GM18511 (cell line): ENCODE results near the gene C11orf91.

Source experiments
- ATAC-seq: cut with Tn5 transposase; IDR thresholded peaks from one replicate; pipeline ENCODE4 v1.9.1; 2021; ENCODE audit warnings: mild to moderate bottlenecking, moderate library complexity; ENCODE audit not compliant: unreplicated experiment

The C11orf91 gene

GRCh38 chr11:33654594-33654993 is 46.0 kb downstream of the C11orf91 start:
- no peak for ATAC-seq

- no peak for ATAC-seq
Observed at GRCh38 chr11:33652930-33653329, 47.7 kb downstream of the C11orf91 start.

GRCh38 chr11:33652431-33652830 is 48.2 kb downstream of the C11orf91 start:
- ATAC-seq, result no peak

GRCh38 chr11:33651990-33652389 is 48.6 kb downstream of the C11orf91 start:
- ATAC-seq, result no peak

- ATAC-seq, result no peak
Observed at GRCh38 chr11:33651555-33651954, 49.1 kb downstream of the C11orf91 start.

- no peak for ATAC-seq
Observed at GRCh38 chr11:33649944-33650343, 50.7 kb downstream of the C11orf91 start.
